Fibroblast of the aortic adventitia (primary cell): ENCODE data around the gene EEF1AKMT4. TPM values are rescaled to one million over a fixed set of nuclear protein-coding genes. Genes with fewer than 3 reads are reported as not detected.

Experiments used
- DNase-seq: peaks from one replicate; pipeline ENCODE4 v3.0.0-alpha.2; 2010; ENCODE audit warnings: low read depth
- H3K4me3 ChIP-seq: 2 replicates; pipeline ENCODE4 v1.5.1; 2011; ENCODE audit warnings: low read depth, mild to moderate bottlenecking, control low read depth, low read length, moderate library complexity
- CTCF ChIP-seq: IDR thresholded peaks from 2 replicates; pipeline ENCODE4 v1.5.1; 2011; ENCODE audit warnings: mild to moderate bottlenecking, low read length, control low read depth, inconsistent platforms; ENCODE audit not compliant: insufficient read depth
- small RNA-seq: library from RNA; depleted of rRNA; stranded (forward); fragments of <200 nt; gene quantifications from one replicate; pipeline ENCODE3, GENCODE V24; 2012
- total RNA-seq: library from RNA; depleted of rRNA; stranded (reverse); fragments of >200 nt; gene quantifications from 2 replicates; pipeline ENCODE4 v1.2.3, GENCODE V29; 2012; ENCODE audit warnings: low replicate concordance

Gene EEF1AKMT4
- total RNA-seq, 1 donor = 2.5 TPM

- H3K4me3 ChIP-seq = peak overlapping the region; percentile 95
- peak; percentile 41 for DNase-seq
- no peak for TF ChIP-seq CTCF
Observed at GRCh38 chr3:184299488-184300377, 50.3 kb downstream of the EEF1AKMT4 start.

GRCh38 chr3:184300378-184300720 lies 50.9 kb downstream of the EEF1AKMT4 start:
- H3K4me3 ChIP-seq = peak overlapping the region; percentile 95
- no peak for DNase-seq
- TF ChIP-seq CTCF = no peak

GRCh38 chr3:184305577-184305976 lies 56.1 kb downstream of the EEF1AKMT4 start:
- H3K4me3 ChIP-seq = no peak overlapping the region
- no peak for DNase-seq
- peak; percentile 39 for TF ChIP-seq CTCF

GRCh38 chr3:184306341-184306972 lies 57.0 kb downstream of the EEF1AKMT4 start:
- TF ChIP-seq CTCF = no peak
- DNase-seq = no peak
- no peak overlapping the region for H3K4me3 ChIP-seq

- H3K4me3 ChIP-seq = no peak overlapping the region
- no peak for DNase-seq
- TF ChIP-seq CTCF = no peak
Observed at GRCh38 chr3:184307915-184308314, 58.4 kb downstream of the EEF1AKMT4 start.

Small RNA genes lying within 50 kb of the gene (small RNA-seq; reads per million reads assigned to genes)
- not detected for gene MIR1224

Other genes starting within 250 kb of the EEF1AKMT4 start
- 21.2 and 24.2 TPM in 2 replicates for gene ABCC5, start 231.8 kb upstream of the EEF1AKMT4 start, total RNA-seq
- not detected in 2 replicates for gene HTR3D, start 217.9 kb upstream of the EEF1AKMT4 start, total RNA-seq
- not detected in 2 replicates for gene HTR3C, start 196.6 kb upstream of the EEF1AKMT4 start, total RNA-seq
- not detected in 2 replicates for gene HTR3E, start 152.6 kb upstream of the EEF1AKMT4 start, total RNA-seq
- 18.4 and 28.1 TPM in 2 replicates for gene EIF2B5, start 114.3 kb upstream of the EEF1AKMT4 start, total RNA-seq
- 28.2 and 66.8 TPM in 2 replicates for gene DVL3, start 94.3 kb upstream of the EEF1AKMT4 start, total RNA-seq
- 364 and 380 TPM in 2 replicates for gene AP2M1, start 74.8 kb upstream of the EEF1AKMT4 start, total RNA-seq
- 32.4 and 49.4 TPM in 2 replicates for gene ABCF3, start 63.5 kb upstream of the EEF1AKMT4 start, total RNA-seq
- 0.72 TPM in 1 of 2 replicates, not detected in the other for gene VWA5B2, start 20.1 kb upstream of the EEF1AKMT4 start, total RNA-seq
- 12.2 and 34.0 TPM in 2 replicates for gene ALG3, start 710 bp upstream of the EEF1AKMT4 start, total RNA-seq
- 0.09 and 0.41 TPM in 2 replicates for gene CAMK2N2, start 11.9 kb downstream of the EEF1AKMT4 start, total RNA-seq
- gene ECE2, start 26.4 kb downstream of the EEF1AKMT4 start, total RNA-seq = not detected in 2 replicates
- gene PSMD2, start 49.6 kb downstream of the EEF1AKMT4 start, total RNA-seq = 129 and 333 TPM in 2 replicates
- 234 and 292 TPM in 2 replicates for gene EIF4G1, start 64.9 kb downstream of the EEF1AKMT4 start, total RNA-seq
- gene FAM131A, start 87.9 kb downstream of the EEF1AKMT4 start, total RNA-seq = 14.0 and 19.1 TPM in 2 replicates
- gene CLCN2, start 111.9 kb downstream of the EEF1AKMT4 start, total RNA-seq = 5.9 and 6.2 TPM in 2 replicates
- 70.1 and 127 TPM in 2 replicates for gene POLR2H, start 112.0 kb downstream of the EEF1AKMT4 start, total RNA-seq
- gene THPO, start 128.5 kb downstream of the EEF1AKMT4 start, total RNA-seq = 0.49 TPM in 1 of 2 replicates, not detected in the other
- gene CHRD, start 130.4 kb downstream of the EEF1AKMT4 start, total RNA-seq = 0.36 and 4.6 TPM in 2 replicates